SW480 (cell line): Measurements from ENCODE around the gene STIP1.

ENCODE experiments used
- DNase-seq: peaks from one replicate; pipeline ENCODE4 v3.0.0-alpha.2; 2016; ENCODE audit warnings: low spot score

STIP1 gene

GRCh38 chr11:64198511-64198910 is 12.5 kb downstream of the STIP1 start:
- no peak for DNase-seq

GRCh38 chr11:64201543-64201942 is 15.6 kb downstream of the STIP1 start:
- no peak for DNase-seq

GRCh38 chr11:64202992-64203391 is 17.0 kb downstream of the STIP1 start:
- DNase-seq: no peak

GRCh38 chr11:64203421-64204079 is 17.6 kb downstream of the STIP1 start:
- no peak for DNase-seq

- no peak for DNase-seq
These were observed 18.1 kb downstream of the STIP1 start for GRCh38 chr11:64204080-64204440.

GRCh38 chr11:64204464-64204989 is 18.6 kb downstream of the STIP1 start:
- peak; percentile 79 for DNase-seq

- no peak for DNase-seq
These were observed 20.7 kb downstream of the STIP1 start, which contains the start of gene FERMT3 for GRCh38 chr11:64206457-64207255. Gene FERMT3 (plus strand): TSS chr11:64206721. CDS start chr11:64207365, 644 bp downstream.

- no peak for DNase-seq
These were observed 21.5 kb downstream of the STIP1 start for GRCh38 chr11:64207256-64208085.

- DNase-seq: no peak
These were observed 22.3 kb downstream of the STIP1 start for GRCh38 chr11:64208086-64208795.

- DNase-seq: no peak
These were observed 23.0 kb downstream of the STIP1 start for GRCh38 chr11:64208796-64209562.

- no peak for DNase-seq
These were observed 23.5 kb downstream of the STIP1 start for GRCh38 chr11:64209563-64209843.

- no peak for DNase-seq
These were observed 24.5 kb downstream of the STIP1 start for GRCh38 chr11:64210301-64211020.

GRCh38 chr11:64211181-64211872 is 25.4 kb downstream of the STIP1 start:
- no peak for DNase-seq

GRCh38 chr11:64216879-64217278 is 30.9 kb downstream of the STIP1 start:
- DNase-seq: no peak

- no peak for DNase-seq
These were observed 32.8 kb downstream of the STIP1 start for GRCh38 chr11:64218628-64219353.

GRCh38 chr11:64219354-64219684 is 33.3 kb downstream of the STIP1 start:
- no peak for DNase-seq

- no peak for DNase-seq
These were observed 33.8 kb downstream of the STIP1 start for GRCh38 chr11:64219755-64220154.

- DNase-seq: no peak
These were observed 34.3 kb downstream of the STIP1 start for GRCh38 chr11:64220271-64220670.

- no peak for DNase-seq
These were observed 34.8 kb downstream of the STIP1 start for GRCh38 chr11:64220798-64221197.

- no peak for DNase-seq
These were observed 36.7 kb downstream of the STIP1 start for GRCh38 chr11:64222651-64223000.
